ENCODE results near the gene ALDH3B2. TPM values are rescaled to one million over a fixed set of nuclear protein-coding genes. Genes with fewer than 3 reads are reported as not detected.

Gene ALDH3B2
- total and polyA plus RNA-seq, 4 donors: 1.1 to 4.8 (median 2.5) TPM

DNA sequence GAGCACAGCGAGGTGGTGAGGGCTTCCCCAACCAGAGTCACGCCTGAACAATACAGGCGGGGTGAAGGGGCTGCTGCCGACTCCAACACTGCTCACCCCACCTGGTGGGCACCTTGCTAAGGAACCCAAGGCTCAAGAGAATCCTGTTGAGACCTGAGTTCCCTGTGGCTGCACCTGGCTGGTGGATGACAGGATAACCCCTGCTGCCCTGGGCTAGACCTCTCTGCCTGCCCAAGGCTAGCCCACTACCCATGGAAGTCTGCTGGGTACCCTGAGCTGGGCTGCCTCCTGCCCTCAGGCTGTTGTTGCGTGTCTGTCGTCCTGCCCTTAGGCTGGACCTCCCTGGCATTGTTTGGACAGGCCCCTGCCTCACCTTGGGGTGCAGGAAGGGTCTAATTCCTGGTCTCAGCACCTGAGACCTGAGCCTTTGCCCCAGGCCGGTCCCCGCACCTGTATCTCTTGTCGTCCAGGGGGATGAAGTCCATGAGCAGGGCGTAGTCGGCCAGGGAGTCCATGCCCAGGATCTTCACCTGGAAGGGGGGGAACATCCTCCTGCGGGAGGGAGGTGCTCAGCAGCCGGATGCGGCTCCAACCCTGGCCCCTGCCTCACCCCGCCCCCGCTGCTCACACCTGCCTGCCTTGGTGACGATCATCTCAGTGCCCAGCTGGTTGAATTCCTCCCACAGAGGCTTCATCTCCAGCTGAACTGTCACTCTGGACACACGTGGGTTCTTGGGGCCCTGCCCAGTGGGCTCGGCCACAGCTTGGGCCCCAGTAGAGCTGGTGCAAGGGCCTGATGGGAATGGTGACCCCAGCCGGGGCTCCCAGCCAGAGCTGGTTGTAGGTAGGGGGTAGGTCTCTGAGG lies 39.8 kb downstream of the ALDH3B2 start:
- TF ChIP-seq, protein P1, sequence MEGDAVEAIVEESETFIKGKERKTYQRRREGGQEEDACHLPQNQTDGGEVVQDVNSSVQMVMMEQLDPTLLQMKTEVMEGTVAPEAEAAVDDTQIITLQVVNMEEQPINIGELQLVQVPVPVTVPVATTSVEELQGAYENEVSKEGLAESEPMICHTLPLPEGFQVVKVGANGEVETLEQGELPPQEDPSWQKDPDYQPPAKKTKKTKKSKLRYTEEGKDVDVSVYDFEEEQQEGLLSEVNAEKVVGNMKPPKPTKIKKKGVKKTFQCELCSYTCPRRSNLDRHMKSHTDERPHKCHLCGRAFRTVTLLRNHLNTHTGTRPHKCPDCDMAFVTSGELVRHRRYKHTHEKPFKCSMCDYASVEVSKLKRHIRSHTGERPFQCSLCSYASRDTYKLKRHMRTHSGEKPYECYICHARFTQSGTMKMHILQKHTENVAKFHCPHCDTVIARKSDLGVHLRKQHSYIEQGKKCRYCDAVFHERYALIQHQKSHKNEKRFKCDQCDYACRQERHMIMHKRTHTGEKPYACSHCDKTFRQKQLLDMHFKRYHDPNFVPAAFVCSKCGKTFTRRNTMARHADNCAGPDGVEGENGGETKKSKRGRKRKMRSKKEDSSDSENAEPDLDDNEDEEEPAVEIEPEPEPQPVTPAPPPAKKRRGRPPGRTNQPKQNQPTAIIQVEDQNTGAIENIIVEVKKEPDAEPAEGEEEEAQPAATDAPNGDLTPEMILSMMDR (IDR thresholded peaks at IDR 0.05; ENCODE audit: control extremely low read depth, extremely low read depth): no peak
- no peaks in the 10 kb centered on the region for H3K27me3 ChIP-seq (ENCODE audit: control insufficient read depth in 3 of 3, insufficient read depth in 3 of 3, low read length in 2 of 3)
- no peak for ATAC-seq (ENCODE audit: insufficient read depth, low FRiP score)
- no peaks in the 10 kb centered on the region for H3K36me3 ChIP-seq (ENCODE audit: control insufficient read depth in 4 of 4, insufficient read depth in 4 of 4, low read length in 4 of 4)
- no peak for DNase-seq
- no peak overlapping the region for H3K27ac ChIP-seq (ENCODE audit: low read depth in 1 of 2, low read length in 1 of 2)
- H3K9ac ChIP-seq (ENCODE audit: insufficient read depth in 1 of 2, low read length in 2 of 2): no peak overlapping the region
- peaks cover 0 to 8% (median 4%) of the 10 kb centered on the region in 5 donors for H3K4me1 ChIP-seq (ENCODE audit: control insufficient read depth in 5 of 5, insufficient read depth in 5 of 5, low read length in 5 of 5)
- H3K4me3 ChIP-seq: no peak overlapping the region
- WGBS, 2 donors: 82 to 87% methylated on average over 19 to 20 of the region's 20 CpGs
- no peaks in the 10 kb centered on the region for H3K9me3 ChIP-seq (ENCODE audit: control insufficient read depth in 4 of 4, insufficient read depth in 3 of 4, low read length in 3 of 4)

DNA sequence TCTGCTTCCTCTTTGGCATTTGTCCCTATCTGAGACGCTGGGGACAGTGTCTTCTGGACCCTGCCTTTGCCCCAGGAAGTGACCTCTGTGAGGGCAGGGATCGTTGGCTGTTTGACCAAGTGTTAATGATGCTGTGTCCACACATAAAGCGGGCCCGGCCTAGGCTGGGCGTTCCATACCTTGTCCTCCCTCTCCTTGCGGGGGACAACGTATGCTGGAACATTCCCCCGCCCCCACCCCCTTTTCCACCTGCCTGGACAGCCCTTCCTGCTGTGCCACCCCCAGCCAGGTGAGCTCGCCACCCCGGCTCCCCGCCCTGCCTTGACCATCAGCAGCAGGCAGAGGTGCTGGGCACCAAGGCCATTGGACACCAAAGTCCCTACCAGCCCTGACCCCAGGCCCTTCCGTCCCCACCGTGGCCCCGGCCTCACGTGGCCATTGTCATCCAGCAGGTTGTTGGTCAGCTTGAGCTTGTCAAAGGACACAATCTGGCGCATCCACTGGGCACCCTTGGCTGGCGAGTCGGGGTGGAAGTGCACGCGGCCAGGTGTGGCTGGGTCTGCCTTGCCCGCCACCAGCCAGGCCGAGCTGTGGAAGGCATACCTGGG lies 40.6 kb downstream of the ALDH3B2 start:
- no peaks in the 10 kb centered on the region for H3K9me3 ChIP-seq (ENCODE audit: control insufficient read depth in 4 of 4, insufficient read depth in 3 of 4, low read length in 3 of 4)
- no peak overlapping the region for H3K4me3 ChIP-seq
- H3K9ac ChIP-seq (ENCODE audit: insufficient read depth in 1 of 2, low read length in 2 of 2): no peak overlapping the region
- DNase-seq (no peak), ATAC-seq (ENCODE audit: insufficient read depth, low FRiP score) (no peak)
- no peak overlapping the region for H3K27ac ChIP-seq (ENCODE audit: low read depth in 1 of 2, low read length in 1 of 2)
- TF ChIP-seq, protein P1 (IDR thresholded peaks at IDR 0.05; ENCODE audit: control extremely low read depth, extremely low read depth): no peak
- H3K4me1 ChIP-seq (ENCODE audit: control insufficient read depth in 5 of 5, insufficient read depth in 5 of 5, low read length in 5 of 5): peaks cover 0 to 8% (median 4%) of the 10 kb centered on the region in 5 donors
- WGBS, 2 donors: 81 to 87% methylated on average over 22 of the region's 22 CpGs
- H3K36me3 ChIP-seq (ENCODE audit: control insufficient read depth in 4 of 4, insufficient read depth in 4 of 4, low read length in 4 of 4): no peaks in the 10 kb centered on the region
- H3K27me3 ChIP-seq (ENCODE audit: control insufficient read depth in 3 of 3, insufficient read depth in 3 of 3, low read length in 2 of 3): no peaks in the 10 kb centered on the region

DNA sequence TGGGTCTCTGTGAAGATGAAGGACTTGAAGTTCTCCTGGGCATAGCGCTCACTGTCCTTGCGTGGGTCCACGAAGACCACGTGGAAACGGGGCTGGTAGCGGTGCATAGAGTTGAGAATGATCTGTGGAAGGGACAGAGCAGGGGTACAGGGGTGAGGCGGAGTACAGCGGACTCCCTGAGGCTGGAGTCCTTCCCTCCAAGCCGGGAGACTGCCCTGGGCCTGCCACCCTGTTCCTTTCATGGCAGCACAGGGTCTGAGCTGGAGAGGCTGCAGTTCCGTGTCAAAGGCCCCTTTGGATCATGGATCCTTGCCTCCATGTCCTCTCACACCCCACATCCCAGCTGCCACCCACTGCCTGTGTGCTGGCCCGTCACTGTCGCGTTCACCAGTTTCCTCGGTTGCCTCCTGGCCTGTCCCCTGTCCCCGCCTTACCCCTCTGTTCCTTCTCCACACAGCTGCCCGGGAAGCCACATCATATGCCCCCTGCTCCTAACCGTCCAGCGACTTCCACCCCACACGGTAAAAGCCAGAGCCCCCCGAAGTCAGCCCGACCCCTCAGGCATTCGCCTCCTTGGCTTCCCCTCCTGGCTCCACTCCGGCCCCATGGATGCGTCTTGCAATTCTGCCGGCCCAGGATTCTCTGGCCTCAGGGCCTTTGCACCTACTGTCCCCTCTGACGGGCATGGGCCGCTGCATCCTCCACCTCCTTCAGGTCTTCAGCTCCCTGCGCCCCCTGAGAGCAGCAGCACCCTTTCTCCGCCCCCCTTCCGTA lies 41.3 kb downstream of the ALDH3B2 start:
- ATAC-seq (ENCODE audit: insufficient read depth, low FRiP score): no peak
- Histone ChIP-seq H3K9ac (ENCODE audit: insufficient read depth in 1 of 2, low read length in 2 of 2) (no peak overlapping the region), H3K27ac (ENCODE audit: low read depth in 1 of 2, low read length in 1 of 2) (no peak overlapping the region), H3K36me3 (ENCODE audit: control insufficient read depth in 4 of 4, insufficient read depth in 4 of 4, low read length in 4 of 4) (no peaks in the 10 kb centered on the region), H3K4me3 (no peak overlapping the region), H3K9me3 (ENCODE audit: control insufficient read depth in 4 of 4, insufficient read depth in 3 of 4, low read length in 3 of 4) (no peaks in the 10 kb centered on the region), H3K4me1 (ENCODE audit: control insufficient read depth in 5 of 5, insufficient read depth in 5 of 5, low read length in 5 of 5) (peaks cover 0 to 8% (median 4%) of the 10 kb centered on the region in 5 donors), H3K27me3 (ENCODE audit: control insufficient read depth in 3 of 3, insufficient read depth in 3 of 3, low read length in 2 of 3) (no peaks in the 10 kb centered on the region)
- WGBS, 2 donors: 90 to 91% methylated on average over 30 of the region's 30 CpGs
- no peak for DNase-seq
- TF ChIP-seq, protein P1 (IDR thresholded peaks at IDR 0.05; ENCODE audit: control extremely low read depth, extremely low read depth): no peak
